ENCODE data around the gene CD48.
A peak's percentile ranks its signal among the peaks of the same experiment; 100 is the strongest.
"Not testable (repeated sequence)": the region's sequence is repeated elsewhere in the genome, so short reads cannot be mapped to it uniquely, and the experiment has no call there.

The CD48 gene

GRCh38 chr1:160713161-160713560, 1.5 kb upstream of the CD48 start:
- DNase-seq (ENCODE audit: low spot score) = no peak

- DNase-seq (ENCODE audit: low spot score) = not testable (repeated sequence)
These were observed 981 bp upstream of the CD48 start for GRCh38 chr1:160712525-160713080.

- DNase-seq (ENCODE audit: low spot score) = no peak
These were observed 383 bp downstream of the CD48 start for GRCh38 chr1:160711276-160711601.

- no peak for DNase-seq (ENCODE audit: low spot score)
These were observed 937 bp downstream of the CD48 start for GRCh38 chr1:160710517-160711252.

GRCh38 chr1:160709715-160710114, 1.9 kb downstream of the CD48 start:
- DNase-seq (ENCODE audit: low spot score) = no peak

GRCh38 chr1:160708801-160709200, 2.8 kb downstream of the CD48 start:
- no peak for DNase-seq (ENCODE audit: low spot score)

GRCh38 chr1:160708118-160708517, 3.5 kb downstream of the CD48 start:
- DNase-seq (ENCODE audit: low spot score) = no peak

- no peak for DNase-seq (ENCODE audit: low spot score)
These were observed 4.2 kb downstream of the CD48 start for GRCh38 chr1:160707236-160708064.

GRCh38 chr1:160706526-160707235, 4.9 kb downstream of the CD48 start:
- DNase-seq (ENCODE audit: low spot score) = no peak

GRCh38 chr1:160705742-160706141, 5.9 kb downstream of the CD48 start:
- DNase-seq (ENCODE audit: low spot score) = no peak

- not testable (repeated sequence) for DNase-seq (ENCODE audit: low spot score)
These were observed 6.4 kb downstream of the CD48 start for GRCh38 chr1:160705212-160705621.

GRCh38 chr1:160704250-160704649, 7.4 kb downstream of the CD48 start:
- no peak for DNase-seq (ENCODE audit: low spot score)

GRCh38 chr1:160702100-160702499, 9.5 kb downstream of the CD48 start:
- no peak for DNase-seq (ENCODE audit: low spot score)

GRCh38 chr1:160692390-160692789, 19.2 kb downstream of the CD48 start:
- not testable (repeated sequence) for DNase-seq (ENCODE audit: low spot score)

- no peak for DNase-seq (ENCODE audit: low spot score)
These were observed 26.4 kb downstream of the CD48 start for GRCh38 chr1:160685266-160685665.

- no peak for DNase-seq (ENCODE audit: low spot score)
These were observed 28.4 kb downstream of the CD48 start for GRCh38 chr1:160682983-160683865.

- DNase-seq (ENCODE audit: low spot score) = no peak
These were observed 29.8 kb downstream of the CD48 start for GRCh38 chr1:160681891-160682140.

GRCh38 chr1:160681066-160681890, 30.3 kb downstream of the CD48 start:
- peak; percentile 92 for DNase-seq (ENCODE audit: low spot score)

- no peak for DNase-seq (ENCODE audit: low spot score)
These were observed 31.2 kb downstream of the CD48 start for GRCh38 chr1:160680399-160680798.

GRCh38 chr1:160679893-160680292, 31.7 kb downstream of the CD48 start:
- DNase-seq (ENCODE audit: low spot score) = no peak
